ENCODE results near the gene MET.
"Not testable (repeated sequence)": the region's sequence is repeated elsewhere in the genome, so short reads cannot be mapped to it uniquely, and the experiment has no call there.

The MET gene

DNA sequence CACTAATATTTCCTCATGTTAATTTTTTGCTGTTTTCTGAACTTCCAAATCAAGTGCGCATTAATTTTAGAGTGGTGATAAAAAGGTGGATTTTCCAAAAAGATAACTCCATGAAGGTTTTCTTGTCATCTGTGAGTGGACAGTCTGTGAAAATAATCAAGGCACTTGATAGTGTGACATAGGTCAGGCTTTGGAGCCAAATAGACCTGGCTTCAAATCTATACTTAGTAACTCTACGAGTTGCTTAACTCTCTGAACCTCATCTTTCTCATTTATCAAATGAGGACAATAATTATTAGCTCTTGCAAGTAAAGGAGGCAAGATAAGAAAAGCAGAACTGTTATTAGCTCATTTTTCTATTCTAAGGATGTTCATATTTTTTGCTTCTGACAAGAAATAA lies 24.7 kb upstream of the MET start:
- TF ChIP-seq, protein P1, sequence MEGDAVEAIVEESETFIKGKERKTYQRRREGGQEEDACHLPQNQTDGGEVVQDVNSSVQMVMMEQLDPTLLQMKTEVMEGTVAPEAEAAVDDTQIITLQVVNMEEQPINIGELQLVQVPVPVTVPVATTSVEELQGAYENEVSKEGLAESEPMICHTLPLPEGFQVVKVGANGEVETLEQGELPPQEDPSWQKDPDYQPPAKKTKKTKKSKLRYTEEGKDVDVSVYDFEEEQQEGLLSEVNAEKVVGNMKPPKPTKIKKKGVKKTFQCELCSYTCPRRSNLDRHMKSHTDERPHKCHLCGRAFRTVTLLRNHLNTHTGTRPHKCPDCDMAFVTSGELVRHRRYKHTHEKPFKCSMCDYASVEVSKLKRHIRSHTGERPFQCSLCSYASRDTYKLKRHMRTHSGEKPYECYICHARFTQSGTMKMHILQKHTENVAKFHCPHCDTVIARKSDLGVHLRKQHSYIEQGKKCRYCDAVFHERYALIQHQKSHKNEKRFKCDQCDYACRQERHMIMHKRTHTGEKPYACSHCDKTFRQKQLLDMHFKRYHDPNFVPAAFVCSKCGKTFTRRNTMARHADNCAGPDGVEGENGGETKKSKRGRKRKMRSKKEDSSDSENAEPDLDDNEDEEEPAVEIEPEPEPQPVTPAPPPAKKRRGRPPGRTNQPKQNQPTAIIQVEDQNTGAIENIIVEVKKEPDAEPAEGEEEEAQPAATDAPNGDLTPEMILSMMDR (IDR thresholded peaks at IDR 0.05; ENCODE audit: control insufficient read depth, insufficient read depth, low read depth, low read length, missing control alignments) = no peak
- no peak overlapping the region for H3K4me3 ChIP-seq (ENCODE audit: control insufficient read depth, low read depth, low read length)
- DNase-seq (ENCODE audit: low read depth) = no peak

DNA sequence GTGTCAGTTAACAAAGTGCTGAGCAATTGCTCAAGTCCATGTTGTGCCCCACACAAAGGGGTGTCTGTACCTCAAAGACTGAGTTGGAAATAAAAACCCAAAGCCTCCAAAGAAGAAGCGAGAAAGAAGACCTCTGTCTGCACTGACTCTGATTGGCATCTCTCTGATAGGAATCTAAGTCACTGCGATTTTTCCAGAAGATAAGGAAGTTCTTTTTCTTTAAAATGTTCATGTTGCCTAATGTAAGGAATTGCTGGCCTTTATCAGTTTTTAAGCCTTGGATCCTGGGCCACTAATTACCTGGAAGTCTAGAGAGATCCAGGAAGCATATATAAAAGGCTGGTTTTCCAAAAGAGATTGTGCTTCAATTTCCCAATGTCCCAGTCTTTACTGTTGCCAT lies 24.1 kb upstream of the MET start:
- no peak for DNase-seq (ENCODE audit: low read depth)
- TF ChIP-seq, protein P1 (IDR thresholded peaks at IDR 0.05; ENCODE audit: control insufficient read depth, insufficient read depth, low read depth, low read length, missing control alignments) = no peak
- H3K4me3 ChIP-seq (ENCODE audit: control insufficient read depth, low read depth, low read length) = no peak overlapping the region

DNA sequence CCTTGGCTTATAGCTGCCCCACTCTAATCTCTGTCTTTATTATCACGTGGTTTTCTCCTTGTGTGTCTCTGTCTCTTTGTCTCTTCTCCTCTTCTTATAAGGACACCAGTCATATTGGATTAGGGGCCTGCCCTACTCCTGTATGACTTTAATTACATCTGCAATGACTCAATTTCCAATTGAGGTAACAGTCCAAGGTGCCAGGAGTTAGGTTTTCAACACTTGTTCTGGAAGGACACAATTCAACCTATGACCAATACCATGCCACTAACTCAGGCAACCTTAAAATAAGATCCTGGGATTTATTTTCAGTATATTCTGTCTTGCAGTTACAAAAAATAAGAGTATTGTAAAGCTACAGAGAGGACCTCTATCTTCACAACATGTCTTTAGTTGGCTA lies 21.6 kb upstream of the MET start:
- no peak overlapping the region for H3K4me3 ChIP-seq (ENCODE audit: control insufficient read depth, low read depth, low read length)
- TF ChIP-seq, protein P1 (IDR thresholded peaks at IDR 0.05; ENCODE audit: control insufficient read depth, insufficient read depth, low read depth, low read length, missing control alignments) = no peak
- DNase-seq (ENCODE audit: low read depth) = no peak

DNA sequence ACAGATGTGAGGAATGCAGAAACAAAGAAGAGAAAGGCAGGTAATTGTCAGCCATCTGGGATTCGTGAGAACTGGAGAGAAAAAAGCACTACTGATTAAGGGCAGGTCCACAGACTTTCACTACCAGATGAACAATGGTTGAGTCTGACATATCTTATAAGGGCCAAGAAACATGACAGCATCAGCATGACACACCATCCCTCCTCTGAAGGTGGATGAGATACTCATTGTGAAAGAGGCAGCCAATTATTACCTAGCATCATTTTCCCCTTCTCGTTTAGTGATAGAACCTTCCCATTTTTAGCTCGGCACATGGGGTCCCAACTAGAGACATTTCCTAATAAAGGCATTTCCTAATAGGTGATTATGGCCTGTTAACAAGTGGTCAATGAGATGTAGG lies 19.2 kb upstream of the MET start:
- DNase-seq (ENCODE audit: low read depth) = no peak
- TF ChIP-seq, protein P1 (IDR thresholded peaks at IDR 0.05; ENCODE audit: control insufficient read depth, insufficient read depth, low read depth, low read length, missing control alignments) = no peak
- H3K4me3 ChIP-seq (ENCODE audit: control insufficient read depth, low read depth, low read length) = no peak overlapping the region

DNA sequence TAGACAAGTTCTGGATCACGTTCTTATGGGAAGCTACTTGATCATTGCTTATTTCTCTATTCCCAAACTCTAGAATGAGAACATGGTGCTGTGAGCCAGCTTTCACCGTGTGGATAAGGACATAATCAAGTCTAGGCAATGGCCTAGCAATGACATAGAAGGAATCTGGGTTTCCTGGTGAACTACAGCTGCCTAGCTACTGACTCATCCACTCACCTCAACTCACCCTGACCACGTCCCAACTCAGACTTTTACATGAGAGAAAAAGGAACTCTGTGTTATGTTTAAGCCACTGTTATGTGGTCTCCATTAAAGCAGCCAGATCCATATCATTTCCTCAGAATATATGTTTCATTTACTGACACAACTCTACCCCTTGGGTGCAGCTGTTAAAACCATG lies 18.8 kb upstream of the MET start:
- no peak for DNase-seq (ENCODE audit: low read depth)
- TF ChIP-seq, protein P1 (IDR thresholded peaks at IDR 0.05; ENCODE audit: control insufficient read depth, insufficient read depth, low read depth, low read length, missing control alignments) = no peak
- no peak overlapping the region for H3K4me3 ChIP-seq (ENCODE audit: control insufficient read depth, low read depth, low read length)

DNA sequence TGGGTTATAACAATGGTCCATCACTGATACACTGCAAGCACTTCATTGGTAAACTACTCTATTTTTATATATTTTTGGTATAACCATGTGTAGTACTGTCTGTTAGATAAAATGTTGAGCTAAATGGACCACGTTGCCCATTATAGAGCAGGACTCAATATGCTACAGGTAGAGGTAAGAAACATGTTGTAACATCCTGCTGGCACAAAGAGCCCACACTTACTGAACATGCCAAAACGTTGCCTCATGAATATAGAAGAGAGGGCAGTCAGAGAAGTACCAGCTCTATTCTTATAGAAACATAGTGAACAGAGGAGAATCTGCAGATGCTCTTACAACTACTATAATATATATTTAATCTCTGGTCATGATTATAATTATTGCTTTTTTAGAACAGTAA lies 18.4 kb upstream of the MET start:
- TF ChIP-seq, protein P1 (IDR thresholded peaks at IDR 0.05; ENCODE audit: control insufficient read depth, insufficient read depth, low read depth, low read length, missing control alignments) = no peak
- DNase-seq (ENCODE audit: low read depth) = no peak
- H3K4me3 ChIP-seq (ENCODE audit: control insufficient read depth, low read depth, low read length) = no peak overlapping the region

DNA sequence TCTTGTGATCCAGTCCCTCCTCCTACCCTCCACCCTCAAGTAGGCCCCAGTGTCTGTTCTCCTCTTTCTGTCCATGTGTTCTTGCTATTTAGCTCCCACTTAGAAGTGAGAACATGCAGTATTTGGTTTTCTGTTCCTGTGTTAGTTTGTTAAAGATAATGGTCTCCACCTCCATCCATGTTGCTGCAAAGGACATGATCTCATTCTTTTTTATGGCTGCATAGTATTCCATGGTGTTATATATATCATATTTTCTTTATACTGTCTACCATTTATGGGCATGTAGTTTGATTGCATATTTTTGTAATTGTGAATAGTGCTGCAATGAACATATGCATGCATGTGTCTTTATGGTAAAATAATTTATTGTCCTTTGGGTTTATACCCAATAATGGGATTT lies 12.7 kb upstream of the MET start:
- not testable (repeated sequence) for DNase-seq (ENCODE audit: low read depth); H3K4me3 ChIP-seq (ENCODE audit: control insufficient read depth, low read depth, low read length)
